NCI-H1436 (cell line): Measurements from ENCODE around the gene PXN.
A peak's percentile ranks its signal among the peaks of the same experiment; 100 is the strongest.
"Not testable (repeated sequence)": the region's sequence is repeated elsewhere in the genome, so short reads cannot be mapped to it uniquely, and the experiment has no call there.

ENCODE experiments used
- DNase-seq: peaks from one replicate; lab custom pipeline; 2025; lab: John Stamatoyannopoulos, UW

Gene PXN

DNA sequence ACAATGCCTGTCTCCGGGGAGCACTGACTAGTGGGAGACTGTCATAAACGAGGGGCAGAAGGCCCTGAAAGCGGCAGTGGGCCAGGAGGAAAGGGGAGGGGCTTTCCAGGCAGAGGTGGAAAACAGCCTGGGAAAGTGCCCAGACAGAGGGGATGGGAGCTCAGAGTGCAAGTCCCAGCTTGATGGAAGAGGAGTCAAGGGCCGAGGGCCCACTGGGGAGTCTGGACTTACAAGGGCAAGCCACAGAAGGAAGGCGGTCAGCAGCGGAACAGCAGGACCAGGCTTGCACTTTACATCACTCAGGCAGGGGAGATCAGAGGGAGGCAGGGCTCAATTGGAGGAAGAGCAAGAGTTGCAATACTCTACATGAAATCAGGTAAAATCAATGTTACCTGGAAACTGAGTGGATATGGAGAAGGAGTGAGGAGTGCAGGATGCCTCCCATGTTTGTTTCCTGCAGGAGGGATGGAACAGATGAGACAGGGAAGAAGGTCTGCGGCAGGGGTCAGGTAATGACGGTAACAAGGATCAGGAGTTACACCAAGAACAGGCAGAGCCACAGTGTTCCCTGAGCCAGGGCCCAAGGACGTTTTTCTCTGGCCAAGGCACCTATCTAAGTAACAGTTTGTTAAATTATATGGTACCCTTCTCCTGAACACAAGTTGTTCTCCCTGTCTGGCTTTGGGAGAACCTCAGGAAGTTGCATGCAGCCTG, 23.8 kb downstream of the PXN start:
- no peak for DNase-seq

DNA sequence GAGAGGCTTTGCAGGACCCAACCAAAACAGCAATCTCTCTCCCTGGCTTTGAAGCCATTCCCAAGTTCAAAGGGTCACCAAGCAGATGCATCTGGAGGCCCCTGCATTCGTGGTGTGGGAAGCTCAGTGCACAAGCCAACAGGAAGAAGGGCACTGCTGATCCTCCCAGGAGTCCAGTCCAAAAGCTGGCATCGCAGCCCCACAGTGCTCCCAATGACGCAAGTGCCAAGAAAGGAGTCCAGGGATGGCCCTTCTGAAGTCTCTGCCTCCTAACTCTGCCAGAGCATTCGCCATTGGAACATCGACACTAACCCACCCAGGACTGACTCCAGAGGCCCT, 25.1 kb downstream of the PXN start:
- DNase-seq: no peak

DNA sequence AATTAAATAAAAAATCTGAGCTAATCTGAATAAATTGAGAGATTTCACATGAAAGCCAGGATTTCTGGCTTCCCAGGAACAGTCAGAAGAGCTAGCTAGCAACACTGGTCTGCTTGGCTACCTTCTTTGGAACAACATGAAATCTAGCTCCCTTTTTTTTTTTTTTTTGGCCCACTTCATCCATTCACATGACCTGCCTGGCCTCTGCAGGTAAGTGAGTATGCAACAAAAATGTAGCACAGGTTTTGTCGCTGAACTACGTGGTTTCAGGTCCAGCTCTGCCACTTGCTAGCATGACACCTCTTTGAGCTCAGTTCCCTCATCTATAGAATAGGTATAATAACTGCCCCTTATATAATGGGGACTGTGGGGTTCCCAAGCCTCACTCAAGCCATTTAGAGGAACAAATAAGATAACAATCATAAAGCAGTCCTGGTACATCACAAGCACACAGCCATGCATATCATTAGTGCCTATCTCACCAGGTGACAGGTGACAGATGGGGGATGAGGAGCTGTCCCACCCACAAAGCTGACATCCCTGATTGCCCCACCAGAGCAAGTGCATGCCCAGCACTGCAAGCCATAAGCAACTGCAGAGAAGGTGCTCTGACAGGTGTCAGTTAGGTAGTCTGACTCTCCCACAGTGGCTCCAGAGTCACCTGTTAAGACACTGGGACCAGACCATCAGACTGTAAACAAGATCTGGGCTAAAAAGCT, 25.6 kb downstream of the PXN start:
- no peak for DNase-seq

DNA sequence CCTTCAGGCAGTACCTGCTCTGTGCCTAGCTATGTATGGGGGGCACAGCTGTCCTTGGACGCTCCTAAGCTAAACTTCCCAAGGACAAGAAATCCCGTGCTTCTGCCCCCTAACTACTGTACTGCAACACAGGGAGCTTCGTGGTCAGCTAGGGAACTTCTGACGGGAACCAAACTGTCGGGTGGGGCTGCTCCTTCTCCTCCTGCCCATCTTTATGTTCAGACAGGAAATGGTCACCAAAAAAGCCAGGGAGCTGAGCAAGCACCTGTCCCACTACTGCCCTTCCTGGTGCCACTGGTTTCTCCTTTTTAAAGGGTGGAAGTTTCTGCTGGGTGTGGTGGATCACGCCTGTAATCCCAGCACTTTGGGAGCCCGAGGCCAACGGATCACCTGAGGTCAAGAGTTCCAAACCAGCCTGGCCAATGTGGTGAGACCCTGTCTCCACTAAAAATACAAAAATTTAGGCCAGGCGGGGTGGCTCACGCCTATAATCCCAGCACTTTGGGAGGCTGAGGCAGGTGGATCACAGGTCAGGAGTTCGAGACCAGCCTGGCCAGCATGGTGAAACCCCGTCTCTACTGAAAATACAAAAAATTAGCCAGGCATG, 26.6 kb downstream of the PXN start:
- DNase-seq: no peak

DNA sequence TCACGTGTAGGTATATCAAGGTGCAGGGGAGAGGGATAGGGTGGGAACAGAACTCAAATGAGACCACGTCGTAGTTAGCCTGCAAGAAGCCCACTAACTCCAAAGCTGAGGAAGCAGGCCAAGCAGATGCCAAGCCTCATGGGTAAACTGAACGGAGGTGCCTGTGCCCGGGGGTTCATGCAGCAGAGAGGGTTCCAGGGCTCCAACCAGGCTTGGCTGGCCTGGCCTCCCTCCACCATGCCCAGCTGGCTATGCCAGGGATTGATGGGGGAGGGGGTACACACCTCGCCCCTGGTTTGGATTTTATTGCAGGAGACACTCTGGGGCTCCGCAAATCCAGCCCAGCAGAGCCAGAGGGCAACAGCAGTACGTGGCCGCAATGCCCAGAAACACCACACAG, 27.3 kb downstream of the PXN start:
- no peak for DNase-seq

DNA sequence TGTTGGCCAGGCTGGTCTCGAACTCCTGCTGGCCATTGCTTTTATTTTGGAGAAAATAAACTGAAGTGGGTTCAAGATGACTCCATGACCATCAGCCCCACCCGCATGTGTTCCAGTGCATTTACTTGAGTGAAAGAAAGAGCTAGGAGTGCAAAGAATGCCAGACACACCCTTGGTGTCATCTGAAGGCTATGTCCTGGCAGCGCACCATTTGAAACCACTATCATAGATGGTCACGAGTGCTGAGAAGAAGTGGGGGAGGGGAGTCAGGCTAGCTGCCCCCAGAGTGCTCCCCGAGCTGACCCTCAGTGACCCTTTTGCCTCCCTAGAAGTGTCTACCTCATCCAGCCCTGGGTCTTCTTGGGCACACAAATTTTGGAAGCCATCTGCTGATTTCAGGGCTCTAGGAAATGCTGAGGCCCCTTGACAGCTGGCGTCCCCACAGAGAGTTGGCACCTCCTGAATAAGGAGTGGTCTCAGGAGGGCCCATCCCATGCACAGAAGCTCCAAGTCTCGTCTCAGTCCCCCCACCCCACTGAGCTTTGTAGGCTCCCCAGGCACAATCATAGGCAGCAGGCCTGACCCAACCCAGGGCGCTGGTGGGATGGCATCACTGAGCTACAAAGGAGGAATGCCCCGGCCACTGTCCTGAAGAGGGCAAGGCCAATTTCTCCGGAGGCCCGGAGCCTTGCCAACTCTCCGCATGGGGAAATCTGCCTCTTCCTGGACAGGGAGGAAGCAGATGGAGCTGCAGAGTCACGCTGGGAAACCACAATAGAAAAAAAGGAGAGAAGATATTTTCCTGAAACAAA, 28.0 kb downstream of the PXN start:
- no peak for DNase-seq

DNA sequence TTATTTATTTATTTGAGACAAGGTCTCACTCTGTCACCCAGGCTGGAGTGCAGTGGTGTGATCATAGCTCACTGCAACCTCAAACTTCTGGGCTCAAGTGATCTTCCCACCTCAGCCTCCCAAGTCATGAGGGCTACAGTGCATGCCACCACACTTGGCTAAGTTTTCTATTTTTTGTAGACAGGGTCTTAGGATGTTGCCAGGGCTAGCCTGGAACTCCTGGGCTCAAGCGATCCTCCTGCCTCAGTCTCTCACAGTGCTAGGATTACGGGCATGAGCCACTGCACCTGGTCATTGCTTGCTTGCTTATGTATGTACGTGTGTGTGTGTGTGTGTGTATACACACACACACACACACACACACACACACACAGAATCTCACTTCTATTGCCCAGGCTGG, 28.7 kb downstream of the PXN start:
- DNase-seq: not testable (repeated sequence)

DNA sequence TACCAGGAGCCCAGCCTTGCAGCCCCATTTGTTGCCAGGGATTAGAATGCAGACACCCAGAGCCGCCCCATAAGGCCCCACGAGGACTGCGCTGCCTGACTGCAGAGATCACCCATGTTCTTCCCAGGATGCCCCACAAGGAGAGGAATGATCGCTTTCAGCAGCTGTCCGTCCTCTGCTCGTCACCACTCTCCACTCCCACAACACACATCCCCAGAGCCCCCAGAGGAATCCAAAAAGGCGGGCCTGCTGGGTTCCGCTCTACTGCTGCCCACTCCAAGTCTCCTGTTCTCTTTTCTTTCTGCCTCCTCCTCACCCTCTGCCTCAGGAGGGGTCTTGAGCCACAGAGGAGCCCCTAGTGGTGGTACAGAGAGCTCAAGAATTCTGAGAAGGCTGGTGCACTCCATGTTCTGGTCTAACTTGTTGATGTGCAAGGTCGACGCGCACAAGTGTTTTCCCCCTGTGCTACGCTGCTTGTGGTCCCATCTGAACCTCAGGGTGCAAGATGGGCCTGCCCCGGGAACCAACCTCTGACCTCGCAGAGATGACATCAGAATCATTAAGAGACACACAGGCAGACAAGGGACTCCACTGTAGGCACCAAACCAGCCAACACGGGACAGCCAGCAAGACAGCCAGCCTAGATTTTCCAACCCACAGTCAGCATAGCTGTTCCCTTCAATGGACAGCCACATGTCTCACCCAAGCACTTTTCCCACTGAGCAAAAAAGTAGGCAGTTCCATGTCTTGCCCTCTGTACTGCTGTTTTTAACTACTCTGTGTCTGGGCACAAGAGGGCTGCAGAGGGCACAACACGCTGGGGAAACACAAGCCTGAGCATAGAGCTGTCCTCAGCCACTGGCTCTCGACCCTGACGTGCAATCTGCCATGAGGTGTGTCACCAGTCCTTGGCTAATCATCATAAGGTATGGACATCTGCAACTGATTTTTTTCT, 29.9 kb downstream of the PXN start:
- no peak for DNase-seq

DNA sequence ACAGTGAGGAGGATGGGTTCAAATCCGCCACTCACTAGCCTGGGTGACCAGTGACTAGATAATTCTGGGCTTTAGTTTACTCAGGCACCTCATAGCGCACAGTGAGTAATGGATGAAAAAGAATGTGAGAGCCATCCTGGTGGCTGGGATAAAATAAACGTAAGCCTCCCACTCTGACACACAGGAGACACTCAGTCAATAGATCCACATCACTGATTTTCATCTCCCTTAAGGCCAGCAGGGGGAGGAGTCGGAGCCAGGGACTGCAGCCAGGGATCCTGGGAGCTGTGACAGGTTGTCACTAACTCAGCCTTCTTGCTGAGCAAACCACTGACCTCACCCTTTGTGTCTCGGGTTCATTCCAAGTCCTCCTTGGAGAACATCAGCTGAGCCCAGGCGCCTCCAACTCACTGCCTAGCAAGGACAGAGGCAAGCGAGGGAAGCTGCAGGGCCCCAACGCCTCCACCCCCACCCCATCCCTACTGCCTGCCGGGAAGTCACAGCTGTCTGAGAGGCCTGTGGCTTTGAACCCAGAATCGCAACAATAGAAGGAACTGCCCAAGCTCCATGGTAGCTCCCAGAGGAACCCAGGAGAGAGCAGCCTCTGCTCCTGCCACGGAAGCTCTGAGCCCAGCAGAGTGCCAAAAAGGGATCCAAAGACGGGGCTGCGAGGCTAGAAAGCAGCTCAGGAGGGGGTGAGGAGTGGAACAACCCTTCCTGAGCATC, 30.7 kb downstream of the PXN start:
- no peak for DNase-seq

DNA sequence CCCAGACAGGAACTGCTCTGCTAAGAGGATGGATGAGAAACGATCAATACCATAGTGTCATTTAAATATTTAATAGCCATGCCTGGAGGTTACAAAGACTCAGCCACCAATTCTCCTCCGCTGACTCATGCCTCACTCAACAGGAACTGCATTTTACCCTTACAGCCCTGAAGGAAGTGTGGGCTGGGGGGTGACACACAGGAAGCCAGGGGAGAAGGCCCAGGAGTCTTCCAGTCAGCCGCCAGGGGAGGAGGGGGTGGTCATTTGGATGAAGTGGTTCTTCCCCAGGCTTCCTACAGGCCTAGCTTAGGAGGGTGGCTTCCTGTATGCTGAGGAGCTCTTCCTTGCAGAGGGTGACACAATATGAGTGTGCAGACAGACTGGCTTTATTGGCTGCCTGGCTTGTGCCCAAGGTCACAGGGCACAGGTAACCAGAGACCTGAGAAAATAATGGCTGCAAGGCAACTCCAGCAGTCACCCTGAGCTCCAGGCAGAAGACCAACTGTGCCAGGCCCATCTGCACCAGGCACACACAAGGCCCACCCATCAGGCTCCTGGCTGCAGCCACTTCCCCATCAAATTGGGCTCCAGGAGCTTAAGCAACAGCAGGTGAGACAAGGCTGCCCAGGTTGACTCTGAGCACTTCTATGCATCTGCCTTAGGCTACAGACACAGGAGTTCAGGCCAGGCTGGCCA, 34.1 kb downstream of the PXN start:
- DNase-seq: no peak

DNA sequence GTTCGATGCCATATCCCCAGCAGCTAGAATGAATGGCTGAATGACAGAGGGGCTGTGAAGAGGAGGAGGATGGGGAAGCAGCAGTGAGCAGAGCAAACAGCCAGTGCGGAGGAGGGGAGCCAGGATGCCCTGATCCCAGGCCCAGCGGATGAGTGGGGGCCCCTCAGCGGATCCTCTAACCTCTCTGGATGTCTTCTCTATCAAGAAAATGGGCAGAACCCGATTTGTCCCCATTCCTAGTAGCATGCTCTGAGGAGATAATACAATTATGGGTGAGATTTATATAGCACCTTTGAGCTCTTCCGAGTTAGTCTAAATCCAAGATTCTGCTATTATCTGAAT, 34.6 kb downstream of the PXN start:
- DNase-seq: no peak

DNA sequence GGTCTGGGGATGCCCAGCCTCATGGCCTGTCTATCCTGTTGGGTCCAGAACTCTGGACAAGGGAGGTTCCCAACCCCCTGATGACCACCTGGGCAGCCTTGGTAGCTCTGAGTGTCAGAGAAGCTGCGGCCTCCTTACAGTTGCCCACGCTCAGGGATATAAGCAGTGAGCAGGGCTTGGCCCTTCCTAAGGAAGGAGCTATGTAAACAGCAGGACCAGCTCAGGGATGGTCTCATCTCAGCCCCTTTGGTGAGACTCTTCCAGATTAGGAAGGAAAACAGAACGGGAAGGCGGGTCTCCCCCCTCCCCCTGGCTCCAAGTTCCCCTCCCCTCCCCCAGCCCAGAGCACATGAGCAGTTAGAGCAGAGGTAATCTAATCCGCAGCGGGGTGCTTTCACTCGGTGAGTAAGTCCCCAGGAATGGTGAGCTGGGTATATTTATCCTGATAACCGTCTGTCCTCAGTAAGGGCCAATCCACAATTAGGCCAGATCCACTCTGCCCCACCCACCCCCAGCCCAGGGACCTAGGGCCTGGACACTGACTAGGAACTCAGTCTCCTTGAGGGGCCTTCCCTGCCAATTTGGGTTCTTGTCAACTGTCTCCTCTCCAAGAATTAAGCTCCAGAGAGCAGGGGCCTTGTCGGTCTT, 35.1 kb downstream of the PXN start:
- DNase-seq: no peak

DNA sequence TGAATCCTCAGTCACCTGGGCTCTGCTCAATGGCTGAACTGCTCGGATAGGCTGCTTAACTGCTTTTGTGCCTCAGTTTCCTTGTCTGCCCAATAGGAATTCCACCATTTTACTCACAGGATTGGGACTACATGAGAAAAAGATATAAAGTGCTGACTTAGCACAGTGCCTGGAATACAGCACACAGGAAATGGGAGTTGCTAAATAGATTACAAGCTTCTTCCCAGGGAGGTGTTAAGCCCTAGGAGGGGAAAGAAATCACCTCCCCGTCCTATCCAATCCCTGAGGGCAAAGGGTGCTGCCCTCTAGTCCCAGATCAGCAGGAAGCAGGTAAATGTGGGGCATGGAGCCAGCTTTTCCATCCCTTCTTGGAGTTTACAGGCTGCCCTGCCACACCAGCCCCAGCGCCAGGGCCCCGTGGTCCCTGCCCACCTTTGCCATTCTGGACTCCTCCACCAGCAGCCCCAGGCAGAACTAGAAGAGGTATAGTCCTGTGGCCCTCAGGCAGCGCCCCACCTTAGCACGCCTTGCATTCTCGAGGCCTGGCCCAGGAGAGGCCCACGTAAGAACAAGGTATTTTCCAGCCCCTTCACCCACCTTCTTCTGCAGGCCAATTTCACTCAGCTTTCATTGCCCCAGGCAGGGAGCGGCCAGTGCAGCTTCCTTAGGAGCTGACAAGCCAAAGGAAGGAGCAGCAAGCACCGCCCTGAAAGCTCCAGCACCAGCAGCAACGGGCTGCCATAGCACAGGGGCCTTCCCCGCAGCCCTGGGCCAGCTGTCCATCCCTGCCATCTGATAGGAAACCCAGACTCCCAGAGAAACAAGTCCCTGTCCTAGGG, 35.8 kb downstream of the PXN start:
- no peak for DNase-seq

DNA sequence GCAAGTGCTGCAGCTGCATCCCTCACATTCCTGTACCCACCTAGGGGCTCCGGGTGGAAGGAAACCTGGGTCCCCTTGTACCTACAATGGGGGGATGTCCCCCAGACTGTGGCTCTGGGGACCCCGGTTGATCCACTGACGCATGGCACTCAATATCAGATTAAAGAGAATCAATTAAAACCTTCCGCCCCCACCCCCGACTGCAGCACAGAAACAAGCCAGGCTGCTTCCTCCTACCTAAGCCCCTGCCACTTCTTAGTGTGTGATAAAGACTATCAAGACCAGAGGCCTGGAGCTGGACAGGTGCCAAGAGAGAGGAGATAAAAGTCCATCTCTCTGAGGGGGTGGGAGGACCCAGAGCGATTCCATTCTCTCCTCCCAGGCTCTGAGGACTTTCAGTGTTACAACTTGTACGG, 36.5 kb downstream of the PXN start:
- no peak for DNase-seq

DNA sequence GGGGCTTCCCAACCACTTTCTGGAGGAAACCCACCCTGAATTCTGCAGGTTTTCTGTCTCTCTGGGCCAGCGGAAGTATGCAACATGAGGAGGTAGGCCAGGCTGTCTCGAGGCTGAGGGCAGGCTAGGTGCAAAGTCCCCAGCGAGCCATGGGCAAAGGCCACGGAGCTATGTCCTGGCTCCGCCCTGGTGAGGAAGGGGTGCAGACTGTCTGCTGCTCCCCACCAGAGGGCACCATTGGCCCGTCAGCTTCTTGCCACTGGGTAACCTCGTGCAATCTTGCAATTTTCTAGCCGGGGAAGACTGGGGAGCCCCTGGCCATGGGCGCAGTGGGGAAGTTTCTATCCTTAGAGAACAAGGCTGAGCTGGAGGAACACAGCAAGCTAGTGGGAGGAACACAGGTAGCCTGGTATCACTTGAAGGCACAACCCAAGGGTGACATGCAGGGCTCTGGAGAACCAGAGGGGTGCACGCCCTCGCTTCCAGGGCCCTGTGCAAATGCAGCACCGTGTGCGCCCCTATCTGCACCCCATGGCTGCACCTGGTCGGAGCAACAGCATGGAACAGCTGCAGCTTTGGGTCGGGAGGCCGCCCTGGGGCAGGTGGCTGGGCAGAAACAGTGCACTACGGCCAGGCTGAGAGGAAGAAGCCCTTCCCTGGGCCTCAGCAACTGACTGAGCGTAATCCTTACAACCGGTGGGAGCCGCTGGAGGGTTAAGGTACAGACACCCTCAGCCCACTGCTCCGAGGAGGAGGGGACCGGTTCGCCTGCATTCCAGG, 37.0 kb downstream of the PXN start:
- peak; percentile 73 for DNase-seq

DNA sequence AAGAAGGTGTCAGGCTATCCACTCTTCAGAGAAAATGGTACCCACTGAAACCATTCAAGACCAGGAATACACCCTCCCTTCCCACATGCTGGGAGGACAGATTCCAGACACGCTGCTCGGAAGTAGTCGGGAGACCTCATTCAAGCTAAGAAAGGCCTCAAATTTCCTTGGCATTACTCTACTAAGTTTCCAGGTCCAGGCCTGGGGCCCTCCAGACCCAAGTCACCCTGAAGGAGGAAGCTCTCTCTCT, 37.6 kb downstream of the PXN start:
- DNase-seq: no peak

DNA sequence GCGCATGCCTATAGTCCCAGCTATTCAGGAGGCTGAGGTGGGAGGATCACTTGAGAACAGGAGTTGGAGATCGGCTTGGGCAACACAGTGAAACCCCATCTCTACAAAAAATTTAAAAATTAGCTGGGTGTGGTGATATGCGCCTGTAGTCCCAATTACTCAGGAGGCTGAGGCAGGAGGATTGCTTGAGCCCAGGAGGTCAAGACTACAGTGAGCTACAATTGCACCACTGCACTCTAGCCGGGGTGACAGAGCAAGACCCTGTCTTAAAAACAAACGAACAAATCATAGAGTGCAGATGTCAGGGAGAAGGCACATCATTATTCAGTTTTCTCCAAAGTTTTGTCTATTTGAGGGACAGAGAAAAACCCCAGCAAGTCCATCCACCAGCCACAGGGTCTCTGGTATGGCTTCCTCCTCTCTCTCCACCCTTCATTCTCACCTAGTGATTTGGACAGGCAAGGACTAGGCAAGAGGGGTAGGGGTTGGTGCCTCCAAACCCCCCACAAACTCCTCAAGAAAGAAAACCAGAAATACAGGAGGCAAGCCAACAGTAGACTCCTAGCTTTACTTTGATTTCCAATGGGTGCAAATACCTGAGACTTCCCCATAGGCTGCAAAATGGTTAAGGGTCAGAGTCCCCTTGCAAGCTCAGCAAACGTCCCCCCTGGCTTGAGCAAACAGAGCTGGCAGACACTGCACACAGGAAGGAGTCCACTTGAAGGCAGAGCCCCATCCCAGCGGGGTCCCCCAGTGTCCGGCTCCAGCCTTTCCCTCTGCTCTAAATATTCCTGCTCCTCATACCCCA, 38.1 kb downstream of the PXN start:
- no peak for DNase-seq
